Endometrium (tissue), 2 donors: ENCODE data around the gene COX6B2.

Source experiments
- FAIRE-seq: peaks from 2 replicates; lab custom pipeline; 2012; peaks lifted over from hg19 to GRCh38; lab: Jason Lieb, UNC
- donor health status: control.
- donor health status: control.

The COX6B2 gene

GRCh38 chr19:55362174-55362989, 7.9 kb upstream of the COX6B2 start:
- FAIRE-seq, result no peak

GRCh38 chr19:55360902-55361301, 6.4 kb upstream of the COX6B2 start:
- FAIRE-seq, result no peak

GRCh38 chr19:55358943-55359908, 4.7 kb upstream of the COX6B2 start:
- FAIRE-seq, result no peak

GRCh38 chr19:55358493-55358892, 4.0 kb upstream of the COX6B2 start:
- no peak for FAIRE-seq

- FAIRE-seq, result no peak
These were observed 798 bp upstream of the COX6B2 start for GRCh38 chr19:55355213-55355821.

GRCh38 chr19:55353803-55354697, 469 bp downstream of the COX6B2 start:
- FAIRE-seq, result no peak

- FAIRE-seq, result no peak
These were observed 1.1 kb downstream of the COX6B2 start for GRCh38 chr19:55353356-55353802.

GRCh38 chr19:55352549-55353145, 1.9 kb downstream of the COX6B2 start:
- FAIRE-seq, result no peak

GRCh38 chr19:55352040-55352439, 2.5 kb downstream of the COX6B2 start:
- no peak for FAIRE-seq

- FAIRE-seq, result no peak
These were observed 3.8 kb downstream of the COX6B2 start for GRCh38 chr19:55350620-55351315.

GRCh38 chr19:55348317-55349034, 6.0 kb downstream of the COX6B2 start:
- no peak for FAIRE-seq

GRCh38 chr19:55347442-55348009, 7.0 kb downstream of the COX6B2 start:
- no peak for FAIRE-seq

GRCh38 chr19:55346725-55347441, 7.6 kb downstream of the COX6B2 start:
- no peak for FAIRE-seq

GRCh38 chr19:55345818-55346724, 8.4 kb downstream of the COX6B2 start:
- FAIRE-seq, result no peak

- FAIRE-seq, result no peak
These were observed 9.3 kb downstream of the COX6B2 start for GRCh38 chr19:55345101-55345817.

GRCh38 chr19:55344444-55344843, 10.1 kb downstream of the COX6B2 start:
- no peak for FAIRE-seq
